Transverse colon (tissue), 3 donors: Measurements from ENCODE around the gene CEACAM21.

Experiments used
- EP300 ChIP-seq: sonication (generic); formaldehyde crosslinking; IDR thresholded peaks from one replicate; pipeline ENCODE4 v1.6.1; 2017; ENCODE audit warnings: antibody characterized with exemption, low read depth
- POLR2A ChIP-seq: fragments of 450-650 bp; IDR thresholded peaks from one replicate; pipeline ENCODE4 v1.6.1; 2016; ENCODE audit warnings: antibody characterized with exemption, mild to moderate bottlenecking, moderate library complexity
- TF ChIP-seq, protein P1 (sequence below), 5 experiments: fragments of 200-600 bp in 3 of 5; fragments of 450-650 bp in 2 of 5; sonication (generic) in 3 of 5; IDR thresholded peaks; 1 replicate in 2 of 5; 2 replicates in 3 of 5; pipeline ENCODE4 v1.5.1; 2016 to 2017; ENCODE audit warnings: antibody characterized with exemption in 5 of 5, inconsistent platforms in 3 of 5, mild to moderate bottlenecking in 2 of 5, moderate library complexity in 1 of 5

DNA sequence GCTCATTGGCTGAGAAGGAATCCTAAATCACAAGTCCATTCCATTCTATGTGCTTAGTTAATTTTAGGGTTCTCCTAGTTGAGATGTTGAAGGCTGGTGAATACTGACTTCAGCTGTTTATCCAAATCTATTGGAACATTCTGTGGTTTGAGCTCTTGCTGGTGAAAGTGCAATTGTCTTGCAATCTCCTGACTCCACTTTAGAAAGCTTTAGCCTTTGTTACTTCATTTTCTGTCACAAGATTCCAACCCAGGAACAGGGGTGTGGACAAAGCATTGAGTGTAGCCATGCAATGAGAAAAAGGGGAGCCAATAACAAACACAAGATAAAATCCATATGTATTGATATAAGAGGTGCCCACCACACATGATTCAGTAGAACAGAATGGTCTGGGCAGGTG lies 15.0 kb downstream of the CEACAM21 start:
- TF ChIP-seq, protein P1, sequence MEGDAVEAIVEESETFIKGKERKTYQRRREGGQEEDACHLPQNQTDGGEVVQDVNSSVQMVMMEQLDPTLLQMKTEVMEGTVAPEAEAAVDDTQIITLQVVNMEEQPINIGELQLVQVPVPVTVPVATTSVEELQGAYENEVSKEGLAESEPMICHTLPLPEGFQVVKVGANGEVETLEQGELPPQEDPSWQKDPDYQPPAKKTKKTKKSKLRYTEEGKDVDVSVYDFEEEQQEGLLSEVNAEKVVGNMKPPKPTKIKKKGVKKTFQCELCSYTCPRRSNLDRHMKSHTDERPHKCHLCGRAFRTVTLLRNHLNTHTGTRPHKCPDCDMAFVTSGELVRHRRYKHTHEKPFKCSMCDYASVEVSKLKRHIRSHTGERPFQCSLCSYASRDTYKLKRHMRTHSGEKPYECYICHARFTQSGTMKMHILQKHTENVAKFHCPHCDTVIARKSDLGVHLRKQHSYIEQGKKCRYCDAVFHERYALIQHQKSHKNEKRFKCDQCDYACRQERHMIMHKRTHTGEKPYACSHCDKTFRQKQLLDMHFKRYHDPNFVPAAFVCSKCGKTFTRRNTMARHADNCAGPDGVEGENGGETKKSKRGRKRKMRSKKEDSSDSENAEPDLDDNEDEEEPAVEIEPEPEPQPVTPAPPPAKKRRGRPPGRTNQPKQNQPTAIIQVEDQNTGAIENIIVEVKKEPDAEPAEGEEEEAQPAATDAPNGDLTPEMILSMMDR (IDR thresholded peaks at IDR 0.05): no peak
- TF ChIP-seq POLR2A (no peak), EP300 (no peak)
